ENCODE results near the gene SLC35A3. TPM values are rescaled to one million over a fixed set of nuclear protein-coding genes. Genes with fewer than 3 reads are reported as not detected.
"Not testable (repeated sequence)": the region's sequence is repeated elsewhere in the genome, so short reads cannot be mapped to it uniquely, and the experiment has no call there.

SLC35A3 gene
- total RNA-seq, 1 experiment from 2014 or later = 46.5 TPM

GRCh38 chr1:99969260-99969728 is 502 bp upstream of the SLC35A3 start:
- CTCF ChIA-PET = no interaction called here
- Histone ChIP-seq H3K36me3 (ENCODE audit: low read depth, low read length) (no peaks in the 10 kb centered on the region), H3K4me1 (ENCODE audit: insufficient read depth, low read length) (peaks cover 46% of the 10 kb centered on the region), H3K79me2 (ENCODE audit: low read length) (peaks cover 44% of the 10 kb centered on the region), H3K4me3 (ENCODE audit: low read length) (peak overlapping the region; percentile 81), H4K20me1 (ENCODE audit: low read length) (peaks cover 5% of the 10 kb centered on the region), H3K4me2 (ENCODE audit: low read length) (peak overlapping the region; percentile 96), H3K9me2 (replicated peaks; ENCODE audit: low read length) (no peaks in the 10 kb centered on the region), H3K27me3 (ENCODE audit: low read length) (no peaks in the 10 kb centered on the region), H3K9me3 (ENCODE audit: low read length) (no peaks in the 10 kb centered on the region), H3F3A (ENCODE audit: low read length, unreplicated experiment) (peaks cover 4% of the 10 kb centered on the region), H3K27ac (ENCODE audit: low read length) (peak overlapping the region; percentile 65), H3K9ac (ENCODE audit: low read length) (peak overlapping the region; percentile 80), H2AFZ (ENCODE audit: low read length) (peak overlapping the region; percentile 98)
- ATAC-seq (peak; percentile 1; the same call in 1 of the 2 replicates), DNase-seq (peak; percentile 24)
- TF ChIP-seq CTCF (conservative IDR thresholded peaks at IDR 0.05; ENCODE audit: low read depth, low read length) (no peak), EZH2 (IDR thresholded peaks at IDR 0.05; ENCODE audit: low read length, unreplicated experiment) (no peak), EZH2phosphoT487 (IDR thresholded peaks at IDR 0.05; ENCODE audit: borderline replicate concordance, low read length) (no peak)
- BruUV-seq (replicated peaks) = TSS peak; percentile 16
- intact Hi-C loops (cut with micrococcal nuclease) = no loop called here
- POLR2A ChIA-PET (ENCODE audit: unreplicated experiment) = interaction anchor here (0.6 kb wide), 1 partner anchor 203 kb away, joined by 8 read pairs; no protein-coding TSS in a partner anchor

GRCh38 chr1:99970713-99971255 is 988 bp downstream of the SLC35A3 start:
- Histone ChIP-seq H3K27me3 (ENCODE audit: low read length) (no peaks in the 10 kb centered on the region), H3K4me3 (ENCODE audit: low read length) (peak overlapping the region; percentile 81), H4K20me1 (ENCODE audit: low read length) (peaks cover 5% of the 10 kb centered on the region), H3K9me2 (replicated peaks; ENCODE audit: low read length) (no peaks in the 10 kb centered on the region), H3K4me1 (ENCODE audit: insufficient read depth, low read length) (peaks cover 44% of the 10 kb centered on the region), H3K9me3 (ENCODE audit: low read length) (no peaks in the 10 kb centered on the region), H3K79me2 (ENCODE audit: low read length) (peaks cover 58% of the 10 kb centered on the region), H3K27ac (ENCODE audit: low read length) (peak overlapping the region; percentile 65), H3K9ac (ENCODE audit: low read length) (peak overlapping the region; percentile 80), H3K4me2 (ENCODE audit: low read length) (peak overlapping the region; percentile 96), H3K36me3 (ENCODE audit: low read depth, low read length) (peaks cover 12% of the 10 kb centered on the region; the same call in 1 of the 2 replicates), H2AFZ (ENCODE audit: low read length) (peak overlapping the region; percentile 98), H3F3A (ENCODE audit: low read length, unreplicated experiment) (no peaks in the 10 kb centered on the region)
- ChIA-PET POLR2A (ENCODE audit: unreplicated experiment) (interaction anchor here (0.6 kb wide), 2 partner anchors 204 to 205 kb away, joined by 5 to 13 read pairs; partner anchors contain the start of gene FRRS1), CTCF (no interaction called here)
- DNase-seq = no peak
- BruUV-seq (replicated peaks) = no TSS peak
- TF ChIP-seq EZH2phosphoT487 (IDR thresholded peaks at IDR 0.05; ENCODE audit: borderline replicate concordance, low read length) (no peak), EZH2 (IDR thresholded peaks at IDR 0.05; ENCODE audit: low read length, unreplicated experiment) (no peak), CTCF (conservative IDR thresholded peaks at IDR 0.05; ENCODE audit: low read depth, low read length) (no peak)
- ATAC-seq = no peak
- intact Hi-C loops (cut with micrococcal nuclease) = loop anchor here (2.0 to 5.0 kb wide), 3 partner anchors 66 to 120 kb away; partner anchors contain the start of gene AGL

GRCh38 chr1:99972066-99972465 is 2.3 kb downstream of the SLC35A3 start:
- peaks cover 37% of the 10 kb centered on the region for H3K4me1 ChIP-seq (ENCODE audit: insufficient read depth, low read length)

More at GRCh38 chr1:99972066-99972465, 2.3 kb downstream of the SLC35A3 start:
- CTCF ChIA-PET = interaction anchor here (0.6 kb wide), 1 partner anchor 111 kb away, joined by 7 read pairs; no protein-coding TSS in a partner anchor
- peak overlapping the region; percentile 80; the same call in 1 of the 2 replicates for H3K9ac ChIP-seq (ENCODE audit: low read length)
- H3K27me3 ChIP-seq (ENCODE audit: low read length); BruUV-seq (replicated peaks); POLR2A ChIA-PET (ENCODE audit: unreplicated experiment); H3K9me2 ChIP-seq (replicated peaks; ENCODE audit: low read length); H3F3A ChIP-seq (ENCODE audit: low read length, unreplicated experiment); H2AFZ ChIP-seq (ENCODE audit: low read length); ATAC-seq; H3K9me3 ChIP-seq (ENCODE audit: low read length); H4K20me1 ChIP-seq (ENCODE audit: low read length): not testable (repeated sequence)
- intact Hi-C loops (cut with micrococcal nuclease) = loop anchor here (5.0 kb wide), 1 partner anchor 85 kb away; no protein-coding TSS in a partner anchor
- H3K27ac ChIP-seq (ENCODE audit: low read length) = peak overlapping the region; percentile 30; the same call in 1 of the 2 replicates
- H3K36me3 ChIP-seq (ENCODE audit: low read depth, low read length) = peaks cover 16% of the 10 kb centered on the region; the same call in 1 of the 2 replicates
- peak overlapping the region; percentile 81 for H3K4me3 ChIP-seq (ENCODE audit: low read length)
- peak; percentile 26 for DNase-seq
- peak overlapping the region; percentile 96 for H3K4me2 ChIP-seq (ENCODE audit: low read length)
- H3K79me2 ChIP-seq (ENCODE audit: low read length) = peaks cover 66% of the 10 kb centered on the region

Measured in PC-3 (cell line).